Pulmonary artery endothelial cell (primary cell): Measurements from ENCODE around the gene ELOVL7. TPM values are rescaled to one million over a fixed set of nuclear protein-coding genes. Genes with fewer than 3 reads are reported as not detected.
"Not testable (repeated sequence)": the region's sequence is repeated elsewhere in the genome, so short reads cannot be mapped to it uniquely, and the experiment has no call there.

Experiments used
- DNase-seq: peaks from one replicate; pipeline ENCODE4 v3.0.0-alpha.2; 2011; ENCODE audit warnings: low read depth, low spot score
- total RNA-seq: library from RNA; depleted of rRNA; stranded (reverse); fragments of >200 nt; gene quantifications from 2 replicates; pipeline ENCODE4 v1.2.3, GENCODE V29; 2014

ELOVL7 gene
- total RNA-seq, 1 donor from 2014 or later = under 0.01 TPM

GRCh38 chr5:60715201-60715928, 128.7 kb downstream of the ELOVL7 start:
- DNase-seq = not testable (repeated sequence)

DNA sequence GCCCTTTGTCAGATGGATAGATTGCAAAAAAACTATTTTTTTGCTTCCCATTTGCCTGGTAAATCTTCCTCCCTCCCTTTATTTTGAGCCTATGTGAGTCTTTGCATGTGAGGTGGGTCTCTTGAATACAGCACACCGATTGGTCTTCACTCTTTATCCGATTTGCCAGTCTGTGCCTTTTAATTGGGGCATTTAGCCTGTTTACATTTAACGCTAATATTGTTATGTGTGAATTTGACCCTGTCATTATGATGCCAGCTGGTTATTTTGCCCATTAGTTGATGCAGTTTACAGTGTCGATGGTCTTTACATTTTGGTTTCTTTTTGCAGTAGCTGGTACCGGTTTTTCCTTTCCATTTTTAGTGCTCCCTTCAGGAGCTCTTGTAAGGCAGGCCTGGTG, 131.1 kb downstream of the ELOVL7 start:
- no peak for DNase-seq

DNA sequence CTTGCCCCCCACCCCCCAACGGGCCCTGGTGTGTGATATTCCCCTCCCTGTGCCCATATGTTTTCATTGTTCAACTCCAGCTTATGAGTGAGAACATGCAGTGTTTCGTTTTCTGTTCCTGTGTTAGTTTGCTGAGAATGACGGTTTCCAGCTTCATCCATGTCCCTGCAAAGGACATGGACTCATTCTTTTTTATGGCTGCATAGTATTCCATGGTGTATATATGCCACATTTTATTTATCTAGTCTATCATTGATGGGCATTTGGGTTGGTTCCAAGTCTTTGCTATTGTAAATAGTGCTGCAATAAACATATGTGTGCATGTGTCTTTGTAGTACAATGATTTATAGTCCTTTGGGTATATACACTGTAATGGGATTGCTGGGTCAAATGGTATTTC, 132.2 kb downstream of the ELOVL7 start:
- not testable (repeated sequence) for DNase-seq

GRCh38 chr5:60710362-60710761, 133.7 kb downstream of the ELOVL7 start:
- no peak for DNase-seq

DNA sequence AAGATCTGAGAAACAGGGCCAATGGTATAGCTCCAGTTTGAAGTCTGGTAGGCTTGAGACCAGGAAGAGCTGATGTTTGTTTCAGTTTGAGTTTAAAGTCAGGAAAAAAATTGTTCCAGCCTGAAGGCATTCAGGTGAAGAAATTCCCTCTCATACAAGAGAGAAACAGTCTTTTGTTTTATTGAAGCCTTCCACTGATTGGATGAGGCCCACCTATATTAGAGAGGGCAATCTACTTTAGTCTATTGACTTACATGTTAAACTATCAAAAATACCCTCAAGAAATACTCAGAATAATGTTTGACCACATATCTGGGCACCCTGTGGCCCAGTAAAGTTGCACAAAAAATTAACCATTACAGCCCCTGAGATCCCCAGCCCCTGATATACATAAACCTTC, 138.9 kb downstream of the ELOVL7 start:
- DNase-seq = no peak

DNA sequence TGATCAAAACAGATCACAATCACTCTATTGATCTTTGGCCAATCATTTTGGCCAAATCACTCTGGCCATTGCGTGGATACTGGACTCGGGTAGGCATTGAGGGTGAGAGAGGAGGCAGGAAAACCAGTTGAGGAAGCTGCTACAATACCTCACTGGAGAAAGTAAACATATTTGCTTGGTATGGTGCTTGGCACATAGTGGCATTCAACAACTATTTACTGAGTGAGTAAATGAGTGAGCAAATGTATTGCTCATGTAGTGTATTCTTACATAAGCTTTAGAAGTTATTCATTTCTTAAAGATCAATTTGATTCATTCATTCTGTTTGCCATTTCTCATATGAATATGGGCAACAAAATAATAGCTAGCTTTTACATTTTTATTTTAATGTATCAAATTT, 140.1 kb downstream of the ELOVL7 start:
- no peak for DNase-seq

Other genes with a start within 250 kb of the ELOVL7 start
- 11.7 and 22.6 TPM in 2 replicates for gene DEPDC1B, start 144.1 kb downstream of the ELOVL7 start, total RNA-seq
- 16.0 and 18.0 TPM in 2 replicates for gene ERCC8, start 100.8 kb upstream of the ELOVL7 start, total RNA-seq
- gene NDUFAF2, start 100.9 kb upstream of the ELOVL7 start, total RNA-seq = 29.9 and 35.5 TPM in 2 replicates